GM18870 (cell line): ENCODE measurements around the gene SH3GL3.

Source experiments
- ATAC-seq: cut with Tn5 transposase; IDR thresholded peaks from one replicate; pipeline ENCODE4 v1.9.1; 2021; ENCODE audit warnings: moderate library complexity; ENCODE audit not compliant: unreplicated experiment

Gene SH3GL3

DNA sequence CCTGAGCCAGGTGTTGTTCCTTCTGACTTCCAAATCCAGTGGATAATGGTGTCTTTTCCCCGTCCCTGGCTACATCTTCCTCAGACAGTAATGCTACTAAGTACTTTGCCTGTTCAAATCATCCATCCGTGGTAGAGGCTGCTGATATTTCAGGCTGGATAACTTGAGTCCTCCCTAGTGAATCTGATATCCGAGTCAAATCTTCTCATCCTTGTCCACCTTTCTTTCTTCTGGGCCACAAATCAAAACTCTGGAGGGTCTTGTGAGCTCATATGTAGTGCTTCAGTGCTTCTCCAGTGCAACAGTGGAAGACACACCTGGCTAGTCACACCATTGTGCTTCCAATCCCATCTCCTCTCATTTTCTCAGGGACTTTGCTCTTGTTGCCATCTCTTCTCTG is 11.2 kb downstream of the SH3GL3 start:
- no peak for ATAC-seq

DNA sequence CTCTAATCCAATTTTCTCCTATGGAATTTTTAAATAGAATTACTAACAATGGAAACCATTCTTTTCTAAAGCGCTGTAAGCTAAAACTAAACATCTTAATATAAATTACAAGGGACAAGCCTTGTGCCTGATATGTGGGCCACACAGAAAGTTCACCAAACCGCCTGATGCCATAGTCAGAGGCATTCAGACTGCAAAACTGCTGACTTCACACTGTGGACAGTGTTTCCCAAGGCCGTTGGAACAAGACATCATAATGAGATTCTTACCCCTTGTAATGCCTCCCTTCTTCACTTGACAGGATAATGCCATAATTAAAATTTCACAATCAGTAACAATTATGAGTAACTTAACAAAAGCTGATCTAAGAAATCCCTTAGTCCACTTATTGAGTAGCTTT is 14.9 kb downstream of the SH3GL3 start:
- no peak for ATAC-seq

DNA sequence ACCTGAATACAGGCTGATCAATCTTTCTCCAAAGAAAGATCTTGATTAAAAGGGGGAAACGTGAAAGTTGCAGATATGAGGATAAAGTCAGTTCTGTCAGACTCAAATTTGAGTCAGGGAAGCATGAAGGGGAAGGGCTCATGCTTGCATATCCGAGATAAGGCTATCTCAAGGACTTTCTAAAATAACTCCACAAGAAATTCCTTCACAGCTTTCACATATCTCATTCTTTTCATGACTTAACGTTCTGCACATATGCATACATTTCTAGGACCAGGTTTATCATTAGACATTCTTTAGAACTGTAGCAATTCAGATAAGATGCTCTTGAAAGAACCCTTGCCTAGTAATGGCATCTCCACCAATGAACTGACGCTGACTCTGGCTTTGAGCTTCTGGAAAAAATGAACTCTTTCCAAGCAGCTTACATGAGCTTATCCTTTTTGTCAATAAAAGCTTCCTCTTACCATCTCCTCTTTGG is 15.9 kb downstream of the SH3GL3 start:
- ATAC-seq = no peak

DNA sequence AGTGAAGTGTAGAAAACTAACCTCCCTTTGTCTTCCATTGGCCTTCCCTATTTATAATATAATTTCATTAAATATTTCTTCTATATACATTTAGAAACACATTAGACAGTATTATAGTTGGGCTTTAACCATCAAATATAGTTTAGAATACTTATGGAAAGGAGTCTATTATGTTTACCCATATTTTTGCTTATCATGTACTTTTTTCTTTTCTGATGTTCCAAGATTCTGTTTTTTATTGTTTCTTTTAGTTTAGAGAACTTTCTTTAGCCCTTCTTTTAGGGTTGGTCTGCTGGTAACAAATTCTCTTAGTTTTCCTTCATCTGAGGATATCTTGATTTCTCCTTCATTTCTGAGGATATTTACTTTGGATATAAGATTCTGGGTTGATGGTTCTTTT is 23.7 kb downstream of the SH3GL3 start:
- ATAC-seq = no peak

DNA sequence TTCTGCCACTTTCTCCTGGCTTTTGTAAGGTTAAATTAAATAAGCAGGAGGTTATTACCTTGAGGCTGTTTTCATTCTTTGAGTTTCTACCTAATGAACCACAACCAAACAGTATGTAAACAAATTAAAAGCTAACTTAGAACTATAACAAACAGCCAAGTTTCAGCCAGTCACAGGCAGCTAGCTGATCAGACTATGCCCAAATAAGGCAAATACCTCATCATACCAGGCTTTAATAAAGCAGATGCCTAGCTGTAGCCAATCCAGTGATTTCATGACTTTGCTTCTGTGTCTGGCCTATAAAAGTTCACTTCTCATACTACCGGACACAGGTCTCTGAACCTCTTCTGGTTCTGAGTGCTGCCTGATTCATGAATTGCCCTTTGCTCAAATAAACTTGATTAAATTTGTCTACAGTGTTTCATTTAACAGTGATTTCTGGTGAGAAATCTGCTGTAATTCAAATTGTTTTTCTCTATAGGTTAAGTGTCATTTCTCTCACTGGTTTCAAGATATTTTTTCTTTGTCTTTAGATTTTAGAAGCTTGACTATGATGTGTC is 24.2 kb downstream of the SH3GL3 start:
- ATAC-seq = no peak

DNA sequence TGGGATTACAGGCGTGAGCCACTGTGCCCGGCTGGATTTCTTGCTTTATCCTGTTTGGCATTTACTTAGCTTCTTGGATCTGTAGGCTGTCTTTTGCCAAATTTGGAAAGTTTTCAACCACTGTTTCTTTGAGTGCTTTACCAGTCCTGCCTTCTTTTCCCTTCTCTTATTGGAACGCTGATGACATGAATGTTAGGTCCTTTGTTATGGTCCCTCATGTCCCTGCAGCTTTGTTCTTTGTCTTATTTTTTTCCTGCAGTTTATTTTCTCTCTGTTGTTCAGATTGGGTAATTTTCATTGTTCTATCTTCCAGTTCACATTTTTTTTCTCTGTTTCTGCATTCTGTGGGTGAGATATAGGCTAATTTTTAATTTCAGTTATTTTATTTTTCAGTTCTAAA is 25.0 kb downstream of the SH3GL3 start:
- ATAC-seq = no peak

DNA sequence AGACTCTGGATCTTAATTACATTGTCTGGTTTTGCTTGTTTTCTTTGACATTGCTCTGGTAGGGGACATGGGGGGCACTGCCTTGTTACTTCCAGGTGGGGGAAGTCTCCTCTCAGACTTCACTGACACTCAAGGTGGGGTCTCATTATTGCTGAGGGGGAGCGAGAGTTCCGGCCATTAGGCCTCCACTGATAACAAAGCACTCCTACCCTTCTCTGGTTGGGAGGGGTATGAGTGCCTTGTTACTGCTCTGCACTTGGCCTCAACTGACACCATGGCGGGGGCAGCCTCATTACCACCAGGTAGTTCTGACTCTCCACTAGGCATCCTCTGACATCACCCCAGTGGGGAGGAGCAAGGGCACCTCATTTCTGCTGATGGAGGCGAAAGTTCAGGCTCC is 25.7 kb downstream of the SH3GL3 start:
- ATAC-seq = no peak

DNA sequence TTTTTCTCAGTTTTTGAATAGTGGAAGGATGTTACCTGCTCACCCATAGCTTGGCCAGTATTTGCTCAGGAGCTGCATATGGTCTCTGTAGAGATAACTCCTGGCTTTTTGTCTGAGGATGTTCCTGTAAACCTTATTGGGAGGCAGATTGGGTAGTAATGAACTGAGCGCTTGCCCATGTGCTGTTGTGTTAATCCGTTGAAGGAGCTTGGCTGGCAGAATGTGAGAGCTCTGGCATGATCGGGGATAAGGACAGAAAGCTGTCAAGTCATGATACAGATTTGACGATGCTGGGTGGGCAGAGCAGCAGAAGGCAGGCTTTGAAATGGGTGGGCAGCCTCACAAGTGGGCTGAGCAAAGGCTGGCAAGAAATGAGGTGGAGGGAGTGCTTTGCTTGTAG is 27.4 kb downstream of the SH3GL3 start:
- no peak for ATAC-seq

DNA sequence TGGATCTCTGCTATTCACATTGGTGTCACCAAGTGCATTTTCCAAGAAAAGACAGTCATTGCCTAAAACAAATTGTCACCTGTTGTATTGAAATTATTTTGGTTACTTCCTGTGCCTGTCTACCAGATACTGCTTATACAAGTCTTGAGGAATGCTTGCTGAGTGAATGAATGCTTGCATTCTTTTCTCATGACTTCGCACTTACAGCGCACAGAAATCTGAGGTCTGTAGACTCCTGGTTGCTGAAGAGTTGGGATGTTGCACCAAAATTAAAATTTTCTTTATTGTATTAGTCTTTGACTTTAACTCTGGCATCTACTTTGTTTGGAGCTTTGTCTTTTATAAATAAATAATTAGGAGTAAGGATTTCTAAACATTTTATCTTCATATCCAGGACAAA is 28.4 kb downstream of the SH3GL3 start:
- ATAC-seq = no peak

DNA sequence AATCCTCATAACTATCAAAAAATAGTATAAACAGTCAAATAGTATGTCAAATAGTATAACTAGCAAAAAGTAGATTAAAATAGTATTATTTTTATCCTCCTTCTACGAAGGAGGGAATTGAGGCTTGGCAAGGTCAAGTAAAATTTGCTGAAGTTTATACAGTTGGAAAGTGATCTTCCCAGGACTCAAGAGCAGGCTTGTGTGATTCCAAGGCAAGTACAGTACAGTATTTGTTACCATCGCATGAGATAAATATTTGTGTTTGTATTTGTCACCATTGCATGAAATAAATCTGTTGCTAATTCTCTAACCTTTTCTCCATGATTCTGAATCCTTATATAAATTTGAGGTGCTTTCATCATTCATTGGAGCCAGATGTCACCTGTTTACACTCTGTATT is 28.9 kb downstream of the SH3GL3 start:
- ATAC-seq = no peak

DNA sequence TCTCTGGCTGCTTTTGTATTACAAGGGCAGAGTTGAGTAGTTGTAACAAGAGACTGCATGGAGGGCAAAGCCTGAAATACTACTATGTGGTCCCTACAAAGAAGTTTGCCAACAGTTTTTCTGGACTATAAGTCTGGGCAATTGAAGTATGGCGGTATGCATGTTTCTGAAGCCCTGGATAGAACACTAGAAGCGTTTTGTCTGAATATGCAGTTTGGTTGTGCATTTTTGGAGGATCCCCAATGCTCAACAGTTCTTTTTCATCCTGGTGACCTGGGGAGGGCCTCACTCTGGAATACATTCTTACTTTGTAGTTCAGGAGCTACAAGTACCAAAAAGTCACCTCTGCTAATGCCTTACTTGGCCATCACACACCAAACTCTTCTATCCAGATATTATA is 29.6 kb downstream of the SH3GL3 start:
- ATAC-seq = no peak

DNA sequence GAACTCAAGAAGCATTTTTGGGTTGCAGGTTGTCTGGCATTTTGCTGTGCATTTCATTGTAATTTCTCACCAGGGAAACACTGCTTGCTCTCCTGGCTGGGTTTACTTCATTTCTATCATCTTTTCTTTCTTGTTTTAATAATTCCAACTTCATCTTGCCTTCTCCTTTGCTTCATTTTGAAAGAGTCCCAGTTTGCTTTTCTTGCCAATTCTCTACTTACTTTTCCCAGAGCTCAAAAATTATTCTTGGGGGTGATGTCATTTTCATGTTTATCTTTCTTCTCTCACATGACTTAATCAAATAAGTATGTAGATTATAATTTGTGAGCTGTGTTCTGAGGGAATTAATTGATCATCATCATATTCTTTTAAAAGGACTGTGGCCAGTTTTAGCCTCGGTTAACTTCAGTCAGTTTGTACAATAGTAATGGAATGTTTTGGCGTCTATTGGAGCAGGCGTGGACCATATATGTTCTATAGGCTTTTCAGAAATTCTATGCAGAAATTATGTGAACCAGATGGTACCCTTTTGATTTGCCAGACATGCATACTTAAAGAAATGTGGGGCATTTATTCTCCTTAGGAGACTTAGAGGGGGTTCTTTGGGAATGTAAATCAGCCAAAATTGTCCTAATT is 30.1 kb downstream of the SH3GL3 start:
- ATAC-seq = no peak

DNA sequence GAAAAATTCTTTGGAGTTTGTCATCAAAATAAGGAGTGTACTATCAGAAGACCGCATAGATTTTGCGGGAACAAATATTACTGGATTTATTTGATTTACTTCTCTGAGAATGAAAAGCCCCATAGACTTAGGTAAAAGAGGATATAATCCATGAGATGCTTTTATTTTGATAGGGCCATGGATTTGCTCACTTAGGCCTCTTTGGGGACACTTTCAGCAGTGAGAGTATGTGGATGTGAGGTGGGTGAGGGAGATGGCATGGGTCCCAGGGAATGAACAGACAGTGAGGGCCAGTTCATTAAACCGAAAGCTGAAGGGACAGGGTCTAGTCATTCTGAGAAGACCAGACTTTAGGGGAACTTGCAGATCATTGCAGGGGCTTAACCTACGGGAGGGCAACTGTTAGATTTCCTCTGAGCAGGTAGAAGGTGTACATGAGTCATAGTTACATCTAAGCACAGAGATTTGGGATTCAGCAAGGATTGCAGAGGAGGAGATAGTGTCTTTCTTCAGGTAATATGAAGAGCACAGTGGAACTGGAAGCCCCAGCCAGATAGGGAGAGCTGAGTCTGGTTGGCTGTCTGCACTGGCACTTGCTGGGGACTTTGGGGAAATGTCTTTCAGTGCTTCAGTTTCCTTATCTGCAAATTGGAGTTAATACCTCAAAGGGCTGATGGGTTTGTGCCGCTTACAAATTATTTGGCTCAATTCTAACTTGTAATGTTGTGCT is 30.8 kb downstream of the SH3GL3 start:
- no peak for ATAC-seq

DNA sequence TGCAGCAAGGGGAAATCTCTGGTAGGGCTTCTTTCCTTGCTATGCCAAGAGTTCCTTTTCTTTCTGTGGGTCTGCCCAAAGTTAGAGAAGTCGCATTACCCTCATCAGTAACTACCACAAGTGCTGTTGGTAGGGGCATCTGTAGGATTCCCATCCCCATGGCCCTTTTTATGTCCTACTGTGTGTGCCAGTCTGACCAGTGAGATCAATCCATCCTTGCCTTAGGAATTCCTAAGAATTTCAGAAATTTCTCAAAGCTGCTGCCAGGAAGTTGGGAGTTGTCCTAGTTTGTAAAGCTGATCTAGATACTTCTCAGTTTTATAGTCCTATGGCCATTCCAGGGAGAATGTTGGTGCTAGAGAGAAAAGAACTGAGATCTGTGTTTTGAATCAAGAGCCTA is 36.5 kb downstream of the SH3GL3 start:
- ATAC-seq = no peak

DNA sequence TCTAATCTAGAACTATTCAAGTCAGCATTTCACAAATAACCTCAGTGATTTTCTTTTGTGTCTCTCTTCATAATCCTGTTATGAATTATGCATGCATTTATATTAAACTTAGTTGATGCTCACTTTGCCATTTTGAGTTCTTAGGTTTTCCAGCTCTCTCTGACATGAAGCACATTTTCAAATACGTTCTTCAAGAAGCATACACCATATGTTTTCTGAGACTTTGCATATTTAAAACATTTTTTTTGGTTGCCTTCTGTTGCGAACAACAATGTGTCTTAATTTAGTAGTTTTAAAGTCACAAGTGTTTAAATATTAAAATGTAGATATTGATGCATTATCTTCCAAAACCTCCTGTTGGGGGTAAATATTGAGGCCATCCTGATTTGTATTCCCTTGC is 37.5 kb downstream of the SH3GL3 start:
- no peak for ATAC-seq

DNA sequence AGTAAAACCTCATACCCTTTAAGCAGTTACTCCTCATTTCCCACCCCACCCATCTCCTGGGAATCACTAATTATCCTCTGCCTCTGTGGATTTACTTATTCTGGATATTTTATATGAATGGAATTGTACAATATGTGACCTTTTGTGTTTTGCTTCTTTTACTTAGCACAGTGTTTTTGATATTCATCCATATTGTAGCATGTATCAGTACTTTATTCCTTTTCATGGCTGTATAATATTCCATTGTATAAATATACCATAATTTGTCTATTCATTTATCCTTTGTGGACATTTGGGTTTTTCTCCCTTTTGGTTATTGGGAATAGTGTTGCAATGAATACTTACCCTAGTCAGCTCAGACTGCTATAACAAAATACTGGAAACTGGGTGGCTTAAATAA is 39.2 kb downstream of the SH3GL3 start:
- ATAC-seq = no peak

DNA sequence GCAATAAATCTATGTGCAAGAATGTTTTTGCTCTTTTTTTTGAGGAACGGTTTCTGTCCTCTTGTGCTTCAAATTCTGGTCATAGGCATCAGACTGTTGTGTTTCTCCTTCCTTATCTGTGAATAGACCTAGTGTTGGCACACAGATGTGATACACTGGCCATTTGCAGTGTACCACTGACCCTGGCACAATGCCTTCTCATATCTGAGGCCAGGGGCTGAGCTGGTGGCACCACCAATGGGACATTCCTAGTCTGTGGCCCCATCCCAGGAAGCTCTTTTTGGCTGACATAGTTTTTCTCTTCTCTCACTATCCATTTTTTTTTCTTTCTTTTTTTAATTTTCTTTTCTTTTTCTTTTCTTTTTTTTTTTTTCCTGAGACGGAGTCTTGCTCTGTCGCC is 40.4 kb downstream of the SH3GL3 start:
- ATAC-seq = no peak

DNA sequence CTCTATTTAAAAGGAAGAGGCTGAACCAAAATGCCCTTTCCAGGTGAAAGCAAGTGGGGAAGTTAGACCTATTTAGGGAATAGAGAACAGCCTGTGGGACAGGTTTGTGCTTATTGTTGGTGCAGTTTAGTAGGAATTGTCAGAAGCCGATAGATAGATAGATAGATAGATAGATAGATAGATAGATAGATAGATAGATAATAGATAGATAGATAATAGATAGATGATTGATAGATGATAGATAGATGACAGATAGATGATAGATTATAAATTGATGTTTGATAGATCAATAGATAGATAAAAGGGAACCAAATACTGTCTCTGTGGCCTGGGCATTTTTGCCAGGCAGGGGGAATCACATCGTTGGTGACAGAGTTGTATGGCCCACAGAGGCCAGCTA is 42.5 kb downstream of the SH3GL3 start:
- ATAC-seq = no peak

DNA sequence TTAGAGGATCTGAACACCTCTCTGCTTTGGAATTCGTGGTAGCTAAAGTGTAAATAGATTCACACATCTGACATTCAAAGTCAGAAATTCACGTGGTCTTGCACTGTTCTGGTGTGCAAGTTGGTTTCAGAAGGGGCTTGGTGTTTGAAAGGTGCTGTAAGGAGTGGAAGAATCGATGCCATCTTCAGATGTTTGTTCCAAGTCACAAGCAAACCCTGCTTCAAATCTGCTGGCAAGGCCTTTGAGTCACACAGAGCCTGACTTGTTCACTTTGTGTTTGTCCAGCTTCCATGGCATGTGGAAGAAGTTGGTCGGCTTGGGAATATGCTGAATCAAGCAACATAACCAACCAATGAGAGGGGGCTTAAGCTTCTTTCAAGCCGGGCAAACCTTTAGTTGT is 44.3 kb downstream of the SH3GL3 start:
- no peak for ATAC-seq

DNA sequence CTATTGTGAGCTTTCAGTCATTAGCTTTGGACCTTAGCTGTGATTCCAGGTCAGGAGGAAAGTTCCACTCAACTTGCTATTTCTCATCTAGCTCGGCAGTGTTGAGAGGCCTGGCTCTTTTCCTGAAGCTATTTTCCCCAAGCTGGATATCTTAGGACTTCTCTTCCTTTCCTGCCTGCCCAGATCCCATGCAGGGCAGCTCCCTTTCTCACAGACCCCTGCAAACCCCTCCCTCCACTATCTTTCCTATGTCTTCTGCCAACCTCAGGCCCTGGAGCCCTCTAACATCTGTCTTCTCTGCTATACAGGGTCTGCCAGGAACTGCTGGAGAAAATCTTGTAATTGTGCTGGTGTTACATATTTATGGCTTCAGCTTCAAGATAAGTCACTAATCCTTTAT is 49.6 kb downstream of the SH3GL3 start:
- no peak for ATAC-seq

DNA sequence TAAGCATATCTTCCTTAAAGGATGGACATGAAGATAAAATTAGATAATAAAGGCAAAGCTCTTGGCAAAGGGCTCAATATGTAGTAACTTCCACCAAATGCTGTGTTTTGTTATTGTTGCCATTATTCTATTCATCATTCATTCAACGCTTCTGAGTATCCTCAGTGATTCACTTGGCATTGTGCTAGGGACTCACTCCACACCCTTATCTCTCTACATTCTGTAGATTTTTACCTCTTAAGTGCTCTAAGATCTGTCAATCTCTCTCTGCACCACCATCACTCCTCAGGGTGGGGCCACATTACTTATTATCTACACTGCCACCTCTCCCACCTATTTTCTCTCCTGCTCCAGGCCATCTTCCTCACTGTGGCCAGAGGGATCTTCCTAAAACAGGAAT is 51.2 kb downstream of the SH3GL3 start:
- no peak for ATAC-seq

DNA sequence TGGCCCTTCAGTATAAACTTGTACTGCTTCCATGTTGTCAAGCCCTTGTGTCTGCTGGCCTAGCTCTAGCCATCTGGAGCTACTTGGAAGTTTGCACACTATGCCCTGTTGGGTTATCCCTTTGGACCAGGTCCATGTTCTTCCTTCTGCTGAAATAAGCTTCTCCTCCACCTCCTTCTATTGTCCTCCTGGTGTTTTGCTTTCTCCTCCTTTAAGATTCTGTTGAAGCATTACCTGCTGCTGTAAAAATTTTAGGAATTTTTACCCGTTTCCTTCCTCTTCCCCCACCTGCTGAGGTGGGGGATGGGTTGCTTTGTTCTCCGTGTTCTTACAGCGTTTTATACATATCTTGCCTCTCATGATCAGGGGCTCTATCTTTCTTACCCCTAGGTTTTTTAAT is 51.7 kb downstream of the SH3GL3 start:
- no peak for ATAC-seq

DNA sequence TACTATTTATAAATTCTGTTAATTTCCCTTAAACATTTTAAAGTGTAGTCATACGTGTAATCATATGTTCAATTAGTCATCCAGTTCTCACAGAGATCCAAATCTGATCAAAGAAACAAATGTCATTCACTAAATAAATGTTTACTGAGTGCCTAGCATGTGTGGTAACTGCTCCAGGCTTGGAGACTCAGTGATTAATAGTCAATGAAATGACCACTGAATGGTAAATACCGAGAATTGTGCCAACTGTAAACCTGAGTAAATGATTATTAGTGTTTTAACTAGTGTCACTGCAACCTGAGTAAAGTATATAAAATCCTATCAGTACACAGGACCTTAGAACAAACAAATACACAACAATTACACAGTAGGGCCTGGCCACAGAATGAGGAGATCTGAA is 52.3 kb downstream of the SH3GL3 start:
- no peak for ATAC-seq
